Activated CD4-positive, CD25-positive, alpha-beta regulatory T cell treated with anti-CD3 and anti-CD28 coated beads, Interleukin-2, amount 50 U/mL, for 24 hours (primary cell): ENCODE results near the gene TLR5.

Experiments
- ATAC-seq, 2 donors: fragments of 150-1000 bp; cut with Tn5 transposase; one replicate each; pipeline ENCODE4 v1.10.0; 2021; ENCODE audit warnings: mild to moderate bottlenecking in 1 of 2, moderate library complexity in 1 of 2

The TLR5 gene

DNA sequence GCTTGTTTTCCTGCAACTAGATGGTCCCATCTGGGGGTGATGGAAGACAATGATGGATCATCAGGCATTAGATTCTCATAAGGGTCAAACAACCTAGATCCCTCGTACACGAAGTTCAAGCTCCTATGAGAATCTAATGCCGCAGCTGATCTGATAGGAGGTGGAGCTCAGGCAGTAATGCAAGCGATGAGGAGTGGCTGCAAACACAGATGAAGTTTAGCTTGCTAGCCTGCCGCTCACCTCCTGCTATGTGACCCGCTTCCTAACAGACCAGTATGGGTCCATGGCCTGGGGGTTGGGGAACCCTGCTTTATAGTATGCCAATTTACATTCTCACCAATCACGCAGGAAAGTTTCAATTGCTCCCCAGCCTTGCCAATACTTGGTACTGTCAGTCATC lies 37.5 kb downstream of the TLR5 start:
- no peak for ATAC-seq

DNA sequence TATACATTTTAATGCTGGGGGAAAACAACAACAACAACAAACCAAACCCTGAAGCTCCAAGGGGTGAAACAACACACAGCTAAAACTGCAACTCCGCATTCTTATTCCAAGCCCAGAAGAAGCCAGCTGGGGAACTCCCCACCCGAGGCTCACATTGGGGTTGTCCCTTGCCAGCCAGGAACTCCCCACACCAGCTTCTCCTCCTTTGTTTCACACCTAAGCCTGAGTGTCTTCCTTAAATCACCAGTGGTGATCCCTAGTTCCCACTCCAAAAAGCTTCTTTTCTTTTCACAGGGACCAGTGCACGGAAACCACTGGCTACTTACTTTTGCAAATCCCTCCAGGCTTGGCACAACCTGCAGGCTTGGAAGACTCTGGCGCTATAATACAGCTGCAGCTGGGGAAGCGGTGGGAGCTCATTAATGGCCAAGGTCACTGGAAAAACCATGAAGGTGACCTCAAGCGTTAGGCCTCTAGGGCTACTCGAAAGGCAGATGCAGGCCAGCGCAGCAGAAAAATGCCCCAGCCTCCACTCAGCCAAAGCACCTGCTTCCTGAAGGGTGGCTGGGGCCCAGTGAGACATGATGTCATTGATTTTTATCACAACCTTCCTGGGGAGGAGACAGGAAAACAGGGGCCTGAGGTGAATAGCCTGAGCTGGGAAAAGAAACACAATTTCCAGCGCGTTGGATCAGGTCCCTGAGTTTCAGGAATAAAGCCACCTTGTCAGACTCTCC lies 40.1 kb downstream of the TLR5 start:
- no peak for ATAC-seq

DNA sequence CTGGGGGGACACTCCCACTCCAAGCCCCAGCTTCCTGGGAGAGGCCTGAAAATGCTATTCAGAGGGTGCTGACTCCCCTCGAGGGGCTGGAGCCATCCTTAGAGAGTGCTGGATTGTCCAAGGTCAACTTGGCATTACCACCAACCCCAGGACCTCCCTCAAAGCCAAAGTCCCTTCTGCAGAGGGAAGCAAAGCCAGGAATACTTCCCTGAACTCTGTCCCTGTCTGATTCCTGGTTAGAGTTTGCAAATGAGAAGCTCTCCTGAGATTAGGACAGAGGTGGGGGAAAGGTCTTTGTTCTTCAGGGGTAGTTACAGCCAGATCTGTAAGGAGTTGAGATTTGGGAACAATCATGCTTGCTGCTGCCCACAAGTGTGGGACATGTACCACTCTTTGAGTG lies 45.3 kb downstream of the TLR5 start:
- ATAC-seq = no peak

DNA sequence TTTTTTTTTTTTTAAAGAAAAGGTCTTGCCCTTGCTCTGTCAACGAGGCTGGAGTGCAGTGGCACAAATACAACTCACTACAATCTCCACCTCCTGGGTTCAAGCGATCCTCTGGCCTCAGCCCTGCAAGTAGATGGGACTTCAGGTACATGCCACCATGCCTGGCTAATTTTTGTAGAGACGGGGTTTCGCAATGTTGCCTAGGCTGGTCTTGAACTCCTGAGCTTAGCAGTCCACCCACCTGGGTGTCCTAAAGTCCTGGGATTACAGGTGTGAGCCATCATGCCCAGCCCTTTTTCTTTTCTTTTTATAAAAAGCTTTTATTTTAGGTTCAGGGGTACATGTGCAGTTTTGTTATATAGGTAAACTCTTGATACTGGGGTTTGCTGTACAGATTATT lies 47.2 kb downstream of the TLR5 start:
- ATAC-seq = no peak

DNA sequence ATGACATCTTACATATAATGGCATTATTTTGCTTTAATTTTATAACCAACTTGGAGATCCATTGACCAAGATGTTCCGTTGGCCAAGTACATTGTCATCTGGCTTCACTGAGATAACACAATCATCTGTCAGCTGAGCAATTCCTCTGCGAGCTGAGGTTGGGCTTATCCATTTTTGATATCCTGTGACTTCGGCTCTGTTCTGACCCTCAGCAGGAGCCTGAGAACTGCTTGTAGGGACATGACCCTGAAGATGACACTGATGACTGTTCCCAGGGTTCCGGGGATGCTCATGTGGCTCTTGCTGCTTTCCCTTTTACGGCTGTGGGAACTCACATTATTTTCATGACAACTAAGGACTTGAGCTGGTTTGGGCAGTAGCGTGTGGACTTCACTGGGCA lies 51.2 kb downstream of the TLR5 start:
- no peak for ATAC-seq

DNA sequence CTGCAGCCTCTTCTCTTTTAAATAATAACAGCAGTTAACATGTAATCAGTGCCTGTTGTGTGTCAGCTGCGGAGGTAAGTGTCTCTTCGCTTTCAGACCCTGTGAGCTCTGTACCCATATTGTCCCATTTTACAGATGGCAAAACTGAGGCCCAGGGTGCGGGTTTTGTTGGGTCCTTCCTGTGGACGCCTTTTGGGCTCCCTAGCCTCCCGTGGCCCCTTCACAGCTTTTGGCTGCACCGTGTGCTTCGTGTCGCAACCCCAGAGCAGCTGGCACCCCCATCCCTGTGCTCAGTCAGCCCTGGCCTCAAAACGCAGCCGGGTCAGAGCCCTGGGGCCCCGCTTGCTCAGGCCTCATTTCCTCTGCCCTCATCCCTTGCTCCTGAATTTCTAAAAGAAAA lies 53.8 kb downstream of the TLR5 start:
- ATAC-seq = no peak

DNA sequence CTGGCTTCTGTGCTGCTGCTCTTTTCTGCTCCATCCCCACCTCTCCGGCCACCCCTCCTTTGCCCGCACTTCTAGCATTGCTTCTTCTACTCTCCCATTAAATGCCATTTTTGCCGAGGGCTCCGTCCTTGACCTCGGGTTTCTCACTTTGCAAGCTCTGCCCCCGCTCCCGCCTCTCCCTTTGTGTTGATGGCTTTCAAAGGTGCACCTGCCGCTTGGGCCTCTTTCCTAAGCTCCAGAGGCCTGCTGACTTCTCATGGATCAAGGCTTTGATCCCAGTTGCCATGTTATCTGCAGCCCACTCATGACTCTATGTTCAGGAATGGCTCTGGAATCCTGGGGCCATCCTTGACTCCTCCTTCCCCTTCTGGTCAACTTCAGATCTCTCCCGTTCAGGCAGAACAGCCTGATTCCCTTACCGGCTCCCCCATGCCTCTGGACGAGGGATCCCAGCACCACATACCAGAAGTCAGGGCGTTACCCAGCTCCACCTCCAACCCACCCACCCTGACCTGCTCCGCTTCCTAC lies 54.3 kb downstream of the TLR5 start:
- ATAC-seq = no peak

DNA sequence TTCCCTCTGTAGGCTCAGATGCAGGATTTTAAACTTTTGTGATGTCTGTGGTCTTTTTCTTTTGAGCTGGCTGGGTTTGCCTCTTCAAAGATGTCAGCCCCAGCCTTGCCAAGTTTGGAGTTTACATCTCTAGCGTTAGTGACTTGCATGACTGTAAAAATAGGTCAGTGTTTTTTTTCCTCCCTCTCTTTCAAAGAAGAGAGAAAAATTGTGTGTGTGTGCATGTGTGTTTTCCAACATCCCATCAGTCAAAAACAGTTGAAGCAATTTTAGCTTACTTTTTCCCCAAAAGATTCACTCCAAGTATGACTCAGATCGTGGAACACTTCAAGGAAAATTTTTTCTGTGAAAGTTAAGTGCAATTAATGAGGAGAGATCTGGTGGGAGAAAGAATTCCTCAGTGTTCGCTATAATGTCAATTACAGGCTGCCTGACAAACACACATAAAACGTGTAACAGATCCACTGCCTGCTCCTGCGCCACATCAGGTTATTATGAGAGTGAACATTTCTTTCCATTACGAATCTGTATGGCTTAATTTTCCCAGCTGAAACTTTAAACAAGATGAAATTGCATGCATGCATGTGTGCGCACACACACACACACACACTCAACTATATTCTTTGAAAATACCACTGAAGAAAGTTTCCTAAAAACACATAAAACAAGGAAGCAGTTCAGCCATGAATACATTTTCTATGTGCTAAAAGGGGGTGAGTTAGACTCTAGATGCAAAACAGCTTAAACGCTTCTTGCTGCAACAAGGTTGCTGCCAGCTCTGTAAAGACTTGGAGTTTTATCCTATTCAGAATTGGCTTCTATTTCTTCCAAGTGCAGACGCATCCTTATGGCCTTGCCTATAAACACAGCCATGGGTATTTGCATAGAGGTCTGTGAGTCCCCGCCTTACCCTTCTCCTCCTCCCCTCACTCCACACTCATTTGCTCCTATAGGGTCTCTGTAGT lies 55.5 kb downstream of the TLR5 start:
- ATAC-seq = no peak

DNA sequence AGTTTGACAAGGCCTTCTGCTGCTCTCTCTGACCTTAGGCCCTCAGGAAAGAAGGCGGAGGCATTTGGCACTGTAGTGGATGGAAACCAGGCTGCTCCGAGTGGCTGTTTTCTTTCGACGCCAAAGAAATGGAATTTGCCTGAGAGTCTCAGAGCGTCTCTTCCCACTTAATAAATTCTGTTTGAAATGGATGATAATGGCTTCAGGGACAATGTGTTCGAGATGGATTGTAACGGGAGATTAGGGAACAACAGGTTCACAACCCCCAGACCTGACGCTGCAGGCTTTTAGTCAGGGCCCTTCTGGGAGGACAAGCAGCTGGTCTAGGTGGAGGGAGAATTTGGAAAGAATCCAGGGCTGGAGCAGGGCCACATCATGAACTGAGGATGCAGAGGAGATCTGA lies 58.6 kb downstream of the TLR5 start:
- no peak for ATAC-seq

DNA sequence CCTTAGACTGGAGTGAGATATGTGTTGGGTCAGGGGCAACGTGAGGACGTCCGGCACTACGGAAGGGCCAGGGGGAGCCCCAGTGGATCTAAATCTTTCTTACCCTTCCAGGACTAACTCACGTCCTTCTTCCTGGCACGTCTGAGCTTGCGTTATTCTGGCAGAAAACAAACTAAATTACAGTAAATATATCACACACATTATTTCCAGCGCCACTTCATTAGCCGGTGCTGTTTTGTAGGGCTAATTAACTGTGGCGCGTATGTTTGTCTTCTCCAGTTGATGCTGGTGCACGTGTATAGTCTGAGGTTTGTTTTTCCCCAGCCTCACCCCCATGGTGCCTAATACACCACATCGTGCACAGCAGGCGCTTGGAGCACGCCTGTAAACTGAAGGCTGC lies 59.2 kb downstream of the TLR5 start:
- no peak for ATAC-seq

DNA sequence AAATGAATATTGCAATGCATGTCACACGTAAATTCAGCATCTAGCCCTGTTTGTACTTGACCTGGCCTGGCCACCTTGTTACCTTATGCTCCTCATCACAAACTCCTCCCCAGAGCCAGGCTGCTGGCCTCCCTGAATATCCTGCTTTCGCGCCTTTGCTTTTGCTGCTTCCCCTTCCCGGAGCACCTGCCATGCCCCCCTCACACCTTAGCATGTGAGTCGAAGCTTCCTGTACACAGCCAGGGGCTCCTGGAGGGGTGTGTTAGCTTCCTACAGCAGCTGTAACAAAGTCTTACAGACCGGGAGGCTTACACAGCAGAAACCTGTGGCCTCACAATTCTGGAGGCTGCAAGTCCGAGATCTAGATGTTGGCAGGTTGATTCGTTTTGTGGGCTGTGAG lies 60.1 kb downstream of the TLR5 start:
- no peak for ATAC-seq

DNA sequence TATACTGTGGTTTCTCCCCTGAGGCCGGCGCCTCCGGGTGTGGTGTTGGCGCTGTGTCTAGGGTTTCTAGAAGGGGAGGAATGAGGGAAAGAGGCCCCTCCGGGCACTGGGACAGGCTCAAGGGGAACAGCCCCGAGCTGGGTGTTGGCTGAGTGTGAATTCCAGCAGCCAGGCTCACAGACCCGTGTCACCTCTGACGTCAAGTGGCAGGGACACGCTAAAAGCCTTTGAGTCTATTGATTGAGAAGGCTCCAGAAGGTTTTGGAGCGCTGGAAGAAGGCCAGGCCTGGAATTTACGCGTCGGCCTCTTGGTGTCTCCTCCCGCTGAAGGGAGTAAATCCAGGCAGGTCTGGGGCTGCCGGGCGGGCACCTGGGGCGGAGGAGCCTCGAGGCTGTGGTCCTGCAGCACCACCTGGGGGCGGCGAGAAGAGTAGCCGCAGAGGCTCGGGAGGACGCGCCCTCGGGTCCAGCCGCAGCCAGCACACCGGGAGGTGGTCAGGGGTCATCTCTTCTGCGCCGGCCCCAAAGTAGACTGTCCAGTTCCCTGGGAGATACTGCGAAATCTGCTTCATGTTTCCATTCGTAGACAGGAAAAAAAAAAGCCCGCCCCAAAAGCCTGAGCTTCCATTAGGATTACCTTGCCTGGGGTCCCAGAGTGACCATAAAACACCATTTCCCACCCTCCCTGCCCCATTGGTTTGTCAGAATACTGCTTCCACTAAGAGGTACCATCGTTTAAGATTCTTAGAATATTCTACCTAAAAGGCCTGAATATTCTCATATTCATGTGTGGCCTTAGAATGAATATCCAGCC lies 61.7 kb downstream of the TLR5 start:
- peak; percentile 82 to 83 for ATAC-seq

DNA sequence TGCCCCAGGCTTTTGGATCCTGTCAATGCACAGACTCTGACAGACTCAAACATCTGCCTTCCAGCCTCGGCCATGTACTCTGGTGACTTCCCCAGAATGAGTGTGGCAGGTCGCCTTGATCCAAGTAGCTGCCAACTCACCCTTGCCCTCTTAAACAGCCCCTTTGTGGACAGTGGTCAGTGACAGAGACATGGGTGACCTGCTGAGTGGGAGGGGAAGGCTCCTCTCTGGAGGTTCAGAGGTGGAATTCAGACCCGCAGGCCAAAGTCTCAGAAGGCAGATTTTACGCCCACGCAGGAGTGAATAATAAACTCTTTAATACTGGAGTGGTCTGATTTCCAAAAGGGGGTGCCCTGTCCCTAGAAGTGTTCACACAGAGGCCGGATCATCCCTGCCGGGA lies 63.5 kb downstream of the TLR5 start:
- no peak for ATAC-seq

DNA sequence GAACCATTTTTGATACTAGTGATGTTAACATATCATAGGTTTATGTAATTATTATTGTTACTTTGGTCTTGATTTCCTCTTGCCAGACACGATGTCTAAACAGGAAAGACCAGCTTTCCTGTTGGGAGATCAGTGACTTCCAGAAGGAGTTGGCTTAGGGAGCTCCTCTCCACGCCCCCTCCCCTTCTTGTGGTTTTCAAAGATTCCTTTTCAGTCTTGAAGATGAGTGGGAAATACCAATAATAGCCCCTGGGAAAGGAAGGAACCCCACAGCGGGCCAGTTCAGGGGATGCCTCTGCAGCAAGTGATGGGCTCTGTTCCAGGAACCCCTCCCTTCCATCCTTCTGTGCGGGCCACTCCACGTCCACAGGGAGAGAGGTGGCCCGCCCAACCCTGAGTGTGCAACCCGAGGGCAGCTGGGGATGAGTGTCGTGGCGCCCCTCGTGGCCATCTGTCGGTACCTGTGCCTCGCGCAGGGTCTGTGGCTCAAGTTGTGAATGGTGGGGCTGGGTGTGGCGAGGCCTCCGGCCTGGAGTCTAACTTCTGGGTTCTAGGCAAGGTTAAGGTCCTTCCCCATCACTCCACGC lies 65.7 kb downstream of the TLR5 start:
- no peak for ATAC-seq

DNA sequence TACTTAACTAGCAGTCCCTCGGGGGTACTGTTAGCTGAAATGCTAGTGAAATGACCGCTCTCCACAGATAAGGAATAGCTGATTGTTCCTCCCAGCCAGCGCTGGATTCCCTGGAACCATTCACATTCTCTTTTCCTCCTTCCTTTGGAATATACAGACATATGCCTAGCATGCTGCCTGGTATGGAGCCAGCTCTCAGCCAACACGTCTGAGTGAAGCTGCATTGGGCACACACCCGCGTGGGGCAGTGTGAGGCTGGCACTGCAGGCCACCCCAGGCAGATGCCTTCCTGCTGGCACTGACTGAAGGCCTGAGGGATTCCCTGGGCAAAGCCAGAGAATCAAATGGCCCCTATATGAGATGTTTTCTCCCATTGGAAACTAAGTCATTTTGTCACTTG lies 66.7 kb downstream of the TLR5 start:
- ATAC-seq = no peak

DNA sequence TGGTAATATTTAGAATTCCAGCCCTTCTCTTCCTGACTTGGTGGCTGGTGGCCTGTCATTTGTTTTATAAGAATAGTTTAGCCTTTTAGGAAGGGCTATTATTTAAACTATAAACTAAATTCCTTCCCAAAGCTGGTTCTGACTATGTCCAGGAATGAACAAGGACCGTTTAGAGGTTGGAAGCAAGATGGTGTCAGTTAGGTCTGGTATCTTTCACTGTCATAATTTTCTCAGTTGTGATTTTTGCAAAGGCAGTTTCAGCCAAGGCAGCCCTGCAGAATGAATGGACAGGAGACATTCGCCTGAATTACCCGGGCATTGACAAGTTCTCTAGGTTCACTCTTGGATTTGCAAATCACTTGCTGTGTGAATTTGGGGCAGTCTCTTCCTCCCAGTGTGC lies 67.2 kb downstream of the TLR5 start:
- no peak for ATAC-seq

DNA sequence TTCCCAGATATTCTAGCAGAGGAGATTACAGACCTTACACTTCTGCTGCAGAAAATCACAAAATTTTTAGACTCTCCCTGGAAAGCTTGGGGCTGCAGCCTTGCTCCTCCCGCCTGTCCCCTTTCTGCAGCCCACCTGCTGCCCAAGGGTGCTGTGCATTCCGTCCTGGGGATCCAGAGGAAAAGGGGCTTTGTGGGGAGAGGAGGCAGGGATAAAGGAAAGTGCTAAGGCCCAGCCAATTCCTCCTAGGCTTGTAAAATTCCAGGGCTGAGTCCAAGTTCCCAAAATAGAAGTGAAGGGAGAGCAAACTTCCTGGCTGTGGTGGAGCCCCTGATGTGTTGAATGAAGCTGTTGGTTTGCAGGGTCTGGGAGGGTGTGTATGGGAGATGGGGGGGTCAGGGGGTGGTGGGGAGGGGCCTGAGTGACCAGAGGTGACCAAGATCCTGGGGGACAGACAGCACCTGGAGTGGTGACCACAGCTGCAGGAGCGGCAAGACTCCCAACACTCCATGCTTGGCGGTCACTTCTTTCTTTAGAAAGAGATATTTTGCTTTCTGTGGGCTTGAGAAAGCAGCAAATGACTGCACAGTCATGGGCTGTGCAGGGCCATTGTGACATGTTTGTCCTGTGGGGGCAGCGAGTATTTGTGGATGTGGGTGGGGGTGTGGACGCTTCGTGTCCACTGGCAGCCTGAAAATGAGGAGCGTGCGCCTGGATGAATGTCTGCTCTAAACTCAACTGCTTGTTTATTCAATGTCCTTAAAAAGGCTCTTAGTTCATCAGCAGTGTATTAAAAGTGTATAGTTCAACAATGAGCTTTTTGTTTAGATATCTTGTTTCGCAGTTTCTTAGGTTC lies 68.4 kb downstream of the TLR5 start:
- no peak for ATAC-seq

DNA sequence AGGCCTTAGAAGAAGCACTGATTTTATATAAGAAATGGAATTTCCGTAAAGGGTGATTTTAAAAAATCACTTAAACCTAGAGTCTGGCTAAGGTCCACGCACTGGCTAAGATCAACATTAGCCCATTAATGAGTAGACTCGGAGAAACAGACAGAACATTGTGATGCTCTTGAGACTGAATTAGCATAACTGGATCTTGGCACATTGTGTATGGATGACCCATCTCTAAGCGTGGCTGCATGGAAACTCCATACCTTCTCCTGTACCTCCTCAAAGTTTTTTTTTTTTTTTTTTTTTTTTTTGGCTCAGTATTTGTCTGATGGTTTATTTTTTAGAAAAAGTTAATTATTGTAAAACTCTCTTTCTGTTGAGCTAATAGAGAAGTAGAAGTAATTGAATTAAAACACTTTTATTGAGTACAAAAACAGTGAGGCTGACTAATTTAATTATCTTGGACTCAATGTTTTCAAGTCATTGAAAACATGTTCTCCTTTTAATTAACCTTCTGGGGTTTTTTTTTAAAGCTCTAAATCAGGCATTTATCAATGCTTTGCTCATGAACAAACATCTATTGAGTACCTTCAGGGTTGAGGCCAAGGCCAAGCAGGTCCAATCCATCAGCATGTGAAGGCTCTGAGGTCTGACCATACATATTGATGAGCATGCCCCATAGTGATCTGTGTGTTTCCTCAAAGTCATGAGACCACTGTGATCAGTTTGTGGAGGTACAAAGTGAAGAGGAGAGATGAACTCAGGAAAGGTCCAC lies 74.0 kb downstream of the TLR5 start:
- no peak for ATAC-seq

DNA sequence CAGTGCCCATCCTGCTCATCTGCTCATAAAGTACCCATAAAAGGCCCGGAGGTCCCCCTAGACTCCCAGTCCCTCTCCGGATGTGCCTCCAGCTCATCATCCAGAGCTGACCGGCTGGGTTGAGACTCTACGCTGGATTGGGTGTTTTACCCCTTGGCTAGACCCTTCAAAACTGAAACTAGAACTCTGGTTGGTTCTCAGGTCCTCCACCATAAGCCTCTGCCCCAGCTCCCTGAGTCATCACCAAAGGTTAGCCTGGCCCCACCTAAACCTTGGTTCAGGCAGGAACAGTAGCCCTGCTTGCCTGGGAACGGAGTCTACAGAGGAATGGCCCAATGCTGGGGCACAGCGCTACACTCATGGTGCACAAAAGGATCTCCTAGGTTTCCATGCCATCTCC lies 75.1 kb downstream of the TLR5 start:
- no peak for ATAC-seq

DNA sequence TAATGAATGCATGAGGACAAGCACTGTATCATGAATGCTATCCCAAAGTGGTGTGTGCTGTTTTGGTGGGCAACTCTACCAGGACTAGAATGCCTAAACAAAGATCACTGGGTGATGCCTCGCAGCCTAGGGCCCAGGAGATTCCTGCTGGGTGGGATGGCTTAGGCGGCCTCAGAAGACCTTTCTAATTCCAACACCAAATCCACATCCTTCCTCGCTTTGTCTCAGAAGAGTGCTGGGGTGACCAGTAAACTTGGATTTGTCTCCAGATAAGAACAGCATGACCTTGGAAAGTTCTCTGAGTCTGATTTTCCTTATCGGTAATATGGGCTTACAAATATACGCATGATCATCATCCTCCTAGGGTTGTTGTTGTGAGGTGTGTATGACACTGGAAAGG lies 76.6 kb downstream of the TLR5 start:
- ATAC-seq = no peak

DNA sequence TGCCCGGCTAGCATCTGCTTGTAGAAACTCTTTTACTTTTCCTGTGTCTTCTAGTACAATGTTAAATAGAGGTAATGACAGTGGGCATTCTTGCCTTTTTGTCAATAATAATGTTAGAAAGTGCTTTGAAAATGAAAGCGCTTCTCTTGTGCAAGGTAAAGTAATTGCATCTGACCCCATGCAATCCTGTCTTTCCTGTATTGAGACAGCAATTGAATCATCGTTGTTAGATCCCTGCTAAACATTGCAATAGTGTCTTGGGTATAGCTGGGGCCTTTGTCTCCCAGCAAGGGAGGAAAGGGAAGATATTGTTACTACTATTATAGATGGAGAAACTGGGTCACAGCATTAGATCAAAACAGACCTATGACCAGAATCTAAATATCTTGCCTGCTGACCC lies 80.9 kb downstream of the TLR5 start:
- no peak for ATAC-seq
